Immature natural killer cell (primary cell): ENCODE data around the gene CCDC74A. TPM values are rescaled to one million over a fixed set of nuclear protein-coding genes. Genes with fewer than 3 reads are reported as not detected.
"Not testable (repeated sequence)": the region's sequence is repeated elsewhere in the genome, so short reads cannot be mapped to it uniquely, and the experiment has no call there.

Experiments used
- DNase-seq, 3 donors: peaks; one replicate each; pipeline ENCODE4 v3.0.0; 2022; ENCODE audit warnings: mixed read lengths in 1 of 3
- H3K27ac Mint-ChIP-seq, 6 donors: one replicate each; pipeline ENCODE4 v1.8.0; 2020; ENCODE audit warnings: mixed read lengths in 6 of 6, mild to moderate bottlenecking in 5 of 6, inconsistent platforms in 4 of 6, moderate library complexity in 3 of 6
- H3K27me3 Mint-ChIP-seq, 3 donors: one replicate each; pipeline ENCODE4 v1.8.0; 2020 to 2021; ENCODE audit warnings: low read depth in 3 of 3, mild to moderate bottlenecking in 3 of 3, mixed read lengths in 3 of 3, moderate library complexity in 3 of 3, inconsistent platforms in 1 of 3
- H3K36me3 Mint-ChIP-seq, 3 donors: one replicate each; pipeline ENCODE4 v1.8.0; 2020; ENCODE audit warnings: mixed read lengths in 3 of 3, inconsistent platforms in 2 of 3, mild to moderate bottlenecking in 2 of 3
- H3K4me1 Mint-ChIP-seq, 2 donors: one replicate each; pipeline ENCODE4 v1.8.0; 2020; ENCODE audit warnings: inconsistent platforms in 2 of 2, mild to moderate bottlenecking in 2 of 2, mixed read lengths in 2 of 2, moderate library complexity in 1 of 2
- H3K4me3 Mint-ChIP-seq, 5 donors: one replicate each; pipeline ENCODE4 v1.8.0; 2020; ENCODE audit warnings: mild to moderate bottlenecking in 5 of 5, mixed read lengths in 5 of 5, inconsistent platforms in 3 of 5, moderate library complexity in 3 of 5
- H3K9me3 Mint-ChIP-seq, 6 donors: one replicate each; pipeline ENCODE4 v1.8.0; 2020; ENCODE audit warnings: mild to moderate bottlenecking in 6 of 6, mixed read lengths in 6 of 6, inconsistent platforms in 4 of 6, moderate library complexity in 3 of 6
- polyA plus RNA-seq, 3 donors: library from polyadenylated mRNA; unstranded; fragments of 300-500 nt; fragmentation: Illumina TruSeq; gene quantifications; one replicate each; pipeline ENCODE4 v1.2.3, GENCODE V29; 2021

Gene CCDC74A
- polyA plus RNA-seq, 3 donors from 2014 or later: 0.37 to 0.82 TPM; not detected in 1

DNA sequence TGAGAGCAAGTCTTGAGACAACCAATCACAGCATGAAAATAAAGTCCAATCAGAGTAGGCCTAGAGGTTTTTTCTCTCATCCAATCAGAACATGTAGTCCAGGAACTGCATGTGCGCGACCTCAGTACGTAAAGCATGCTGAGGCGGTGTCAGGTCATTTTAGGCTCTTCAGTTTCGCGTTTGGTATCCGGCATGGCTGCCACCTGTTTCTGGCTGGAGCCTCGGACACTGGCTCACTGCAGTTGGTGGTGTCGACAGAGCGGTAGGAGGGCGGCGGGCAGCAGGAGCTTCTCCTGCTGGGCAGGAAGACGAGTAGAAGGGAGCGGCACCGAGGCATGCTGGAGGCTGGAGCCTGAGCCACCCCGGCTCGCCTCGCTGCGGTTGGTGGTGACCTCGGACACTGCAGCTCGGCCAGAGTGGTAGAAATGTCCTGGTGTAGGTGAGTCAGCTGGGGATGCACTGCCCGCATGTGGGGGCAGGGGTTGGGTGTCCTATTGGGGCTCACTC is 15.8 kb downstream of the CCDC74A start:
- DNase-seq: no peak
- Mint-ChIP-seq H3K4me3 (no peak overlapping the region), H3K27me3 (peaks cover 0 to 7% (median 2%) of the 10 kb centered on the region in 3 donors), H3K36me3 (no peaks in the 10 kb centered on the region), H3K9me3 (no peaks in the 10 kb centered on the region), H3K27ac (no peak overlapping the region), H3K4me1 (no peaks in the 10 kb centered on the region)

DNA sequence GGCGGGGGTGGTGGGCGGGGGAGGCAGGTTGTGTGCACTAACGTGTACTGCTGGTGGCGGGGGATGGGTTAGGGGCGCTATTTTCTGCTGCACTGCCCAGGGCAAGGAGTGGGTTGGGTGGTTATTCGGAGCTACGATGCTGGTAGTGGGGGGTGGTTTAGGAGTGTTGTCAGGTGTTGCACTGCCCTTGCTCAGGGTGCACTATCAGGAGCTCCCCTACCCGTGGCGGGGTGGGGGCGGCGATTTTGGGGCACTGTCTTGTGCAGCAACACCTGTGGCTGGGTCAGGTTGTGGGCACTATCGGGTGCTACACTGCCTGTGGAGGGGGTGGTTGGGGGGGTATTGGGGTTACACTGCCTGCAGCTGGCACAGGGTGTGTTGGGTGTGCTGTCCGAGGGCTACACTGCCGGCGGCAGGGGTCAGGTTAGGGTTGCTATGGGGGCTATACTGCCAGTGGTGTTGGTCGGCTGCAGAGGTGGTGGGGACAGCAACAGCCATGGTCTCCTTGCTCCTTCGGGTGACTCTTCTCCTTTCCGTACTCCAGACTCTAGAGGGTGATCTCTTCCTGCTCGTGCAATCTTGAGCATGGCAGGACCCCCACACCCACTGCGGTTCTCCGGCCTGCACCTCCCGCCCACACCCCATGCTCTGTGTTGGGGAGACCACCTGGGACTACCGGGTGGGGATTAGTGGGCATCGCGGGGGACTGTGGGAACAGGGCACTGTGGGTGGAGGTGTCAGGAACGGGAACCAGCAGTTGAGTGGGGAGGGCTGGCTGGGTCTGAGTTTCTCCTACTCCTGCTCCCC is 16.5 kb downstream of the CCDC74A start:
- not testable (repeated sequence) for H3K27ac Mint-ChIP-seq, H3K9me3 Mint-ChIP-seq, H3K27me3 Mint-ChIP-seq, H3K4me1 Mint-ChIP-seq, H3K4me3 Mint-ChIP-seq, DNase-seq, H3K36me3 Mint-ChIP-seq

DNA sequence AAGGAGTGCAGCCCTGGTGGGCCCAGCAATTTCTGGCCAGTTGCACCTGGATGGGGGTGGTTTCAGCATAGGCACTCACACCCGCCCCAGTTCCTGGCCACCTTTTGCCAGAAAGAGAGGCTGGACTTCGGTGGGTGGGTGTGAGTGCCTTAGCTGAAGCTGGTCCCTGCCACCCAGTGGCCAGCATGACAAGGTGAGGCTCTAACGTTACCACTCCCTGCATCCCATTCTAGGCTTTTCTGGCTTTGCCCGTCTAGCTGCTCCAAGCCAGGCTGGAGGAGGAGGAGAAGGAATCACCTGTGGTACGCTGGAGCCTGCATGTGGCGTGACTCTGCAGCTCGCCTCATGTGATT is 17.1 kb downstream of the CCDC74A start:
- not testable (repeated sequence) for H3K4me1 Mint-ChIP-seq, H3K27me3 Mint-ChIP-seq, DNase-seq, H3K36me3 Mint-ChIP-seq, H3K9me3 Mint-ChIP-seq, H3K4me3 Mint-ChIP-seq
- H3K27ac Mint-ChIP-seq: peak overlapping the region in 1 of 6 donors; percentile 28

DNA sequence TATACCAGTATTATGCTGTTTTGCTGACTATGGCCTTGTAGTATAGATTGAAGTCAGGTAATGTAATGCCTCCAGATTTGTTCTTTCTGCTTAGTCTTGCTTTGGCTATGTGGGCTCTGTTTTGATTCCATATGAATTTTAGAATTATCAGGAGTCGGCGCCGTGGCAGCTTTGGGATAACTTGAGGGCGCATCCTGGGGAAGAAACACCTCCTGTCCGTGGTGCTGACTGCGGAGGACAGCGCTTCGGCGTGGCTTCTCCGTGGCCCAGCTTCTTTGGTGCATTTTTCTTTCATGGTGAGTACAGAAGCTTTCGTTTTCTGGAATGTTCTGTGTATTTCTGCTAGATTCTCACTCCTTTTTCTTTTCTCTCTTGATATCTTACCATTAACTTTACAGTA is 25.2 kb downstream of the CCDC74A start:
- peaks cover 3 to 15% (median 4%) of the 10 kb centered on the region in 3 donors for H3K27me3 Mint-ChIP-seq
- H3K27ac Mint-ChIP-seq: no peak overlapping the region
- H3K36me3 Mint-ChIP-seq: no peaks in the 10 kb centered on the region
- H3K4me1 Mint-ChIP-seq: no peaks in the 10 kb centered on the region
- no peaks in the 10 kb centered on the region for H3K9me3 Mint-ChIP-seq
- DNase-seq: no peak
- H3K4me3 Mint-ChIP-seq: no peak overlapping the region

DNA sequence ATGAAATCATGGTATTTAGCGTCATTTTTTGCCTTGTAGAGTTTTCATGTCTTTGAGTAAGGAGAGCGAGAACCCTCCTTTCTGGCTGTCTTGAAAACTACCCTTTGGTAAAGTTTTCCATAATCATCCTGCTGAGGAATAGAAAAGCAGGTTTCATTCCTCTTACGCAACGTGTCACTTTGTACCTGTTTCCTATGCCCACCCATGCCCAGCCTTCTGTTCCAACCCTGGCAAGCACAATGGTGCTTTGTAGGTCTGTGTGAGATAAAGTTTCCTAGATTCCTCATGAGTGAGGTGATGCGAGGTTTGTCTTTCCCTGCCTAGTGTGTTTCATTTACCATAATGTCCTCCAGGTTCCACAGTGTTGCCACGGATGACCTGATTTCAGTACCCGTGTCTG is 29.3 kb downstream of the CCDC74A start:
- H3K4me3 Mint-ChIP-seq: no peak overlapping the region
- no peak for DNase-seq
- H3K36me3 Mint-ChIP-seq: no peaks in the 10 kb centered on the region
- peaks cover 0 to 15% (median 2%) of the 10 kb centered on the region in 3 donors for H3K27me3 Mint-ChIP-seq
- H3K9me3 Mint-ChIP-seq: no peaks in the 10 kb centered on the region
- no peak overlapping the region for H3K27ac Mint-ChIP-seq
- H3K4me1 Mint-ChIP-seq: no peaks in the 10 kb centered on the region

DNA sequence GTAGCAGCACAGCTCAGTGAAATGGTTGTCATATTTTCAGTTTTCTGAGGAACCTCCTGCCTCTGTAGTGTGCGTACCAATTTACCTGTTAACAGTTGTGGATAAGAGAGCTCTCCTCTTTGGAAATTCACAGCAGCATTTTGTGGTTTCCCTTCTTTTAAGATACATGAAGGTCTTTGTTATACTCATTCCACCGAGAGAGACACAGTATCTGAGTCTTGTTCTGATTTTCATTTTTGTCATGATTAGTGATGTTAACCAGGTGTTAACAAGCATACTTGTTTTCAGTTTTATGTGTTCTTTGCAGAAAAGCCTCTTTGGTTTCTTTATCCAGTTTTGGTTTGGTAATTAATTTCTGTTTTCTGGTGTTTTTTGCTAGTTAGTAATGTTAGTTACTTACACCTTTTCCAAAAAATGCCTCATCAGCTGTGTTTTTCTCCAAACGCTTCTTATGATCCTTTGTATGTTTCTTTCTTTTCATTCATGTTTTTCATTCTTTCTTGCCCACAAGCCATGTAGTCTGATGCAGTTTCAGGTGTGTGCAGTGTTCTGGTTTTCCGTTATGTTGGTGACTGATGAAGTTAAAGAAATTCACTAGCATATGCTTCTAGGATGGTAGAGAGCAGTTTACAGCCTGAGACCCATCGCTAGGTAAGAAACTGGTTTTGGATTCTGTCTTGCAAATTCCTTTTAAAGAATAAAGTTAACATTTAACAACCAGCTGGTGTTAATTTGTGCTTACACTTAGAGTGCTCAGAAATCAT is 30.1 kb downstream of the CCDC74A start:
- no peaks in the 10 kb centered on the region for H3K9me3 Mint-ChIP-seq
- DNase-seq: no peak
- no peak overlapping the region for H3K4me3 Mint-ChIP-seq
- no peak overlapping the region for H3K27ac Mint-ChIP-seq
- no peaks in the 10 kb centered on the region for H3K36me3 Mint-ChIP-seq
- peaks cover 0 to 13% (median 2%) of the 10 kb centered on the region in 3 donors for H3K27me3 Mint-ChIP-seq
- H3K4me1 Mint-ChIP-seq: no peaks in the 10 kb centered on the region

DNA sequence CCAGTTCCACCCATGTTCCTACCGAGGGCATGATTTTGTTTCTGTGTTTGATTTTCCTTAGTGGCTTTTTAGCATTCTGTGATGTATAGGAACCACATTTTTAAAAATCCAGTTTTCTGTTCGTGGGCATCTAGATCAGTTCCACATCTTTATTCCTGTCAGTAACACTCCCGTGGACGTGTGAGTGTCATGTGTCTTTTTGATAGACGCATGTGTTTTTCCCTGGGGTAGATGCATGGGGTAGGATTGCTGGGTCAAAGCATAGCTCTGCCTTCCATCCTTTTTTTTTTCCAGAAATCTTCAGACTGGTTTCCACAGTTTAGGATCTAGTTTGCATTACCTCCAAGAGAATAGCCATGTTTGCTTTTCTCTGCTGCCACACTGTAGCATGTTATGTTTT is 38.7 kb downstream of the CCDC74A start:
- H3K27me3 Mint-ChIP-seq: peaks cover 3% of the 10 kb centered on the region in 3 donors

DNA sequence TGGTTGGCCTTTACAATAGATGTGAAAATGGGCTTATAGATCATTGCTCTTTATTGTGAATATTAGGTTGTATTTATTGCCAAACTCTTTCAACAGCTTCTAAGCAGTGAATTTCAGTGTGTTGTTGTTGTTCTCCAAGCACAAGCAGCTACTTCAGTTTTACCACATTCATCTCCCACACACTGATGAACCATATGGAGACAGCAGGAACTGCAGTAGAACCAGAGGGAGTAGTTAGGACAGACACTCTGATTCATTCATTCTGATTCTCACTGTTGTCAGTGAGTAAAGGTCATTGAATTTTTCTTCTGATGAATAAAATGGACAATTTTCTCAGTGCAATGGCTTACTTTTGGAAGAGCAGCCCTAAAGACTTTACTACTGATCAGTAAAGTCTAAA is 40.2 kb downstream of the CCDC74A start:
- Mint-ChIP-seq H3K4me1 (no peaks in the 10 kb centered on the region), H3K4me3 (no peak overlapping the region), H3K36me3 (no peaks in the 10 kb centered on the region), H3K9me3 (no peaks in the 10 kb centered on the region), H3K27me3 (peaks cover 3 to 7% (median 6%) of the 10 kb centered on the region in 3 donors), H3K27ac (no peak overlapping the region)
- DNase-seq: no peak

More for the DNA sequence above, 38.7 kb downstream of the CCDC74A start:
- Mint-ChIP-seq H3K27ac (no peak overlapping the region), H3K4me1 (no peaks in the 10 kb centered on the region), H3K36me3 (no peaks in the 10 kb centered on the region), H3K9me3 (no peaks in the 10 kb centered on the region), H3K4me3 (no peak overlapping the region)
- no peak for DNase-seq

DNA sequence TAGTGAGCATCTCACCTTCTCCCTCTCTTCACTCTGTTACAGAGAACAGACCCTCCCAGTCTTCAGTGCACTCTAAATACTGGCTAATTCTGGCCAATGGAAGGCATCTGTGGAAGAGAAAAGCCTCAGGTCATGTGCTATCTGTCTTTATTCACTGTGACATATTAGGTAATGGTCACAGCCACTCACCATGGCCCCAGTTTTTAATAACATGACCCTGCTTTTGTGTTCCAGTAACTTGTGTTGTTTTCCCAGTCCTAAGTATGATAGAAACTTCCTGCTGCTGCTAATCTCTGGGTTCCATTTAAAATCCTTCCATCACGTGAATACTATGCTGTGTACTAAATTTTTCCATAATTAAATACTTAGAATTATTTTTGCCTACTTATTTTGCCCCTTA is 40.7 kb downstream of the CCDC74A start:
- H3K4me1 Mint-ChIP-seq, H3K27ac Mint-ChIP-seq, H3K36me3 Mint-ChIP-seq, H3K4me3 Mint-ChIP-seq, DNase-seq, H3K27me3 Mint-ChIP-seq, H3K9me3 Mint-ChIP-seq: not testable (repeated sequence)

DNA sequence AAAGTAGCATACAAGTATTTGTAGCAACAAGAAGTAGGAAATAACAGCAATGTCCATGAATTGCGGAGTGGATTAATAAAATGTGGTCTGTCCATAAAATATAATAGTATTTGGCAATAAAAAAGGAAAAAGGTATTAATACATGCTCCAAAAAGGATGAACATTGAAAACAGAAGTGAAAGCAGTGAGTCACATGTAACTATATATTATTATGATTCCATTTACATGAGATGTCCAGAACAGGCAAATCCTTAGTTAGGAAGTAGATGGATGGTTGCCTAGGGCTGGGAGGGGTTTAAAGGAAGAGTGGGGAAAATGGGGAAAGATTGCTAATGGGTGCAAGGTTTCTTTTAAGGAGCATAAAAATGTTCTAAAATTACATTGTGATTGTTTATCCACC is 44.5 kb downstream of the CCDC74A start:
- peaks cover 0 to 9% (median 6%) of the 10 kb centered on the region in 3 donors for H3K27me3 Mint-ChIP-seq
- H3K4me1 Mint-ChIP-seq: no peaks in the 10 kb centered on the region
- no peaks in the 10 kb centered on the region for H3K9me3 Mint-ChIP-seq
- no peak overlapping the region for H3K4me3 Mint-ChIP-seq
- no peaks in the 10 kb centered on the region for H3K36me3 Mint-ChIP-seq
- no peak for DNase-seq
- H3K27ac Mint-ChIP-seq: no peak overlapping the region

DNA sequence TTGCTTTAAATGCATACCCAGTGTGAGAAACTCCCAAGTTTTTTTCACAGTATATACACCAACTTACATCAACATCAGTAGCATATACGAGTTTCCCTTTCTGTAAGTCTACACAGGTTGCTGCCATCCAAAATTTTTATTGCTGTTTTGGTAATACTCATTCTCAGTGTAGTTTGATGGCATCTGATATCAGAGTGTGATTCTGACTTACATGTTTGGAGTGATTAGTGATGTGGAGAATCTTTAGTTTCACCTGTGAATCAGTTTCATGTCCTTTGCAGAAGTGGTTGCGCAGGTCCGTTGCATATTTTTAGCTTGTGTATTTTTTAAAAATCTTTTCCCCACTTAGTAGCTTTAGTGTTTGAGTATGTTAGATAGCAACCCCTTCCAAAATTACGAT is 50.1 kb downstream of the CCDC74A start:
- Mint-ChIP-seq H3K4me1 (no peaks in the 10 kb centered on the region), H3K4me3 (no peak overlapping the region), H3K27me3 (peaks cover 2 to 8% (median 4%) of the 10 kb centered on the region in 3 donors), H3K36me3 (no peaks in the 10 kb centered on the region), H3K27ac (no peak overlapping the region), H3K9me3 (peaks cover 0 to 2% (median 0%) of the 10 kb centered on the region in 6 donors)
- DNase-seq: no peak

DNA sequence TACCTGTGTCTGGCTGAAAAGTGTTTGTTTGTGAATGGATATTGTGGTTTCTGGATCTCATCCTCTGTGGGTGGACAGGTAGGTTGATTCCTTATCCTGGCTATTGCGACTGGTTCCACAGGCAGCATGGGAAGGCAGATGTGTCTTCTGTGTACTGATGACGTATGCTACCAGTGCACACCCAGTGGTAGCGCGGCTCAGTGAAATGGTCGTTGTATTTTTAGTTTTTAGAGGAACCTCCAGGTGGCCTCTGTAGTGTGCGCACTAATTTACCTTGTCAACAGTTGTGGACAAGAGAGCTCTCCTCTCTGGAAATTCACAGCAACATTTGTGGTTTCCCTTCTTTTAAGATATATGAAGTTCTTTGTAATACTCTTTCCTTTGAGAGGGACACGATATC is 52.5 kb downstream of the CCDC74A start:
- H3K4me3 Mint-ChIP-seq: no peak overlapping the region
- H3K27ac Mint-ChIP-seq: no peak overlapping the region
- peaks cover 0 to 4% (median 0%) of the 10 kb centered on the region in 6 donors for H3K9me3 Mint-ChIP-seq
- no peak for DNase-seq
- peaks cover 3 to 9% (median 4%) of the 10 kb centered on the region in 3 donors for H3K27me3 Mint-ChIP-seq
- no peaks in the 10 kb centered on the region for H3K4me1 Mint-ChIP-seq
- H3K36me3 Mint-ChIP-seq: no peaks in the 10 kb centered on the region
